Neural progenitor cell (in vitro differentiated cells): Measurements from ENCODE around the gene BICD1. TPM values are rescaled to one million over a fixed set of nuclear protein-coding genes. Genes with fewer than 3 reads are reported as not detected.

Experiments
- DNase-seq: peaks from one replicate; pipeline ENCODE4 v3.0.0-alpha.2; 2016; ENCODE audit warnings: low spot score
- H2AFZ ChIP-seq: fragments of 200-600 bp; sonication (generic); replicated peaks from 2 replicates; pipeline ENCODE4 v1.6.1; 2016; ENCODE audit warnings: antibody characterized with exemption
- H3F3A ChIP-seq: fragments of 200-600 bp; sonication (generic); 2 replicates; pipeline ENCODE4 v1.6.1; 2016; ENCODE audit warnings: antibody characterized with exemption, low read depth
- H3K27ac ChIP-seq: fragments of 200-600 bp; sonication (generic); 2 replicates; pipeline ENCODE4 v1.5.1; 2016; ENCODE audit warnings: mild to moderate bottlenecking
- H3K27me3 ChIP-seq: fragments of 200-600 bp; sonication (generic); 2 replicates; pipeline ENCODE4 v1.6.1; 2016; ENCODE audit warnings: mild to moderate bottlenecking, moderate library complexity
- H3K36me3 ChIP-seq: fragments of 200-600 bp; sonication (generic); 2 replicates; pipeline ENCODE4 v1.5.1; 2016
- H3K4me1 ChIP-seq: fragments of 200-600 bp; sonication (generic); 2 replicates; pipeline ENCODE4 v1.6.1; 2016; ENCODE audit warnings: mixed run types
- H3K4me2 ChIP-seq: fragments of 200-600 bp; sonication (generic); 2 replicates; pipeline ENCODE4 v1.6.1; 2016
- H3K4me3 ChIP-seq: fragments of 200-600 bp; sonication (generic); 2 replicates; pipeline ENCODE4 v1.5.1; 2016
- H3K79me2 ChIP-seq: fragments of 200-600 bp; sonication (generic); 2 replicates; pipeline ENCODE4 v1.6.1; 2016; ENCODE audit warnings: low read depth
- H3K9ac ChIP-seq: fragments of 200-600 bp; sonication (generic); 2 replicates; pipeline ENCODE4 v1.6.1; 2016
- H3K9me3 ChIP-seq: fragments of 200-600 bp; sonication (generic); 2 replicates; pipeline ENCODE4 v1.5.1; 2016; ENCODE audit warnings: low read depth
- H4K20me1 ChIP-seq: fragments of 200-600 bp; sonication (generic); 2 replicates; pipeline ENCODE4 v1.6.1; 2016; ENCODE audit warnings: low read depth
- H3K27ac Mint-ChIP-seq: 3 replicates; pipeline ENCODE4 v1.8.0; 2021; ENCODE audit warnings: mixed read lengths
- H3K27me3 Mint-ChIP-seq: 2 replicates; pipeline ENCODE4 v1.8.0; 2022; ENCODE audit warnings: low read depth, mild to moderate bottlenecking, inconsistent platforms, moderate library complexity, mixed read lengths; ENCODE audit not compliant: insufficient read depth
- H3K36me3 Mint-ChIP-seq: 3 replicates; pipeline ENCODE4 v1.8.0; 2021; ENCODE audit warnings: mixed read lengths
- H3K4me1 Mint-ChIP-seq: 3 replicates; pipeline ENCODE4 v1.8.0; 2021; ENCODE audit warnings: mixed read lengths
- H3K4me3 Mint-ChIP-seq: 3 replicates; pipeline ENCODE4 v1.8.0; 2021; ENCODE audit warnings: mild to moderate bottlenecking, moderate library complexity, mixed read lengths
- H3K9me3 Mint-ChIP-seq: 3 replicates; pipeline ENCODE4 v1.8.0; 2020; ENCODE audit warnings: mixed read lengths
- CTCF ChIP-seq: fragments of 200-600 bp; sonication (generic); IDR thresholded peaks from 2 replicates; pipeline ENCODE4 v1.5.1; 2017; ENCODE audit warnings: antibody characterized with exemption, mild to moderate bottlenecking
- EZH2 ChIP-seq: fragments of 200-600 bp; sonication (generic); IDR thresholded peaks from 2 replicates; pipeline ENCODE4 v1.6.1; 2017; ENCODE audit warnings: antibody characterized with exemption, mild to moderate bottlenecking, moderate library complexity
- EZH2phosphoT487 ChIP-seq: fragments of 200-600 bp; sonication (generic); IDR thresholded peaks from 2 replicates; pipeline ENCODE4 v1.6.1; 2017; ENCODE audit warnings: antibody characterized with exemption
- total RNA-seq: library from RNA; depleted of rRNA; stranded (reverse); fragments of >200 nt; gene quantifications from 2 replicates; pipeline ENCODE4 v1.2.3, GENCODE V29; 2015; ENCODE audit warnings: low replicate concordance

The BICD1 gene
- total RNA-seq, 1 donor from 2014 or later, result 23.6 TPM

- peaks cover 8% of the 10 kb centered on the region for H3K4me1 ChIP-seq
- no peaks in the 10 kb centered on the region for H3K9me3 ChIP-seq
- no peak overlapping the region for H3K9ac ChIP-seq
- H3K9me3 Mint-ChIP-seq, result no peaks in the 10 kb centered on the region
- peaks cover 11% of the 10 kb centered on the region for H3K27me3 ChIP-seq
- DNase-seq, result no peak
- peak overlapping the region; percentile 78 for H3K27ac ChIP-seq
- no peaks in the 10 kb centered on the region for H3K36me3 Mint-ChIP-seq
- H3K4me2 ChIP-seq, result peak overlapping the region; percentile 92
- H3K27me3 Mint-ChIP-seq, result peaks cover 23% of the 10 kb centered on the region
- peaks cover 13% of the 10 kb centered on the region for H3K4me1 Mint-ChIP-seq
- H3F3A ChIP-seq, result peaks cover 39% of the 10 kb centered on the region
- H2AFZ ChIP-seq, result peak overlapping the region; percentile 92
- H3K36me3 ChIP-seq, result no peaks in the 10 kb centered on the region
- no peaks in the 10 kb centered on the region for H4K20me1 ChIP-seq
- peak overlapping the region; percentile 83 for H3K4me3 Mint-ChIP-seq
- H3K4me3 ChIP-seq, result peak overlapping the region; percentile 80
- no peak overlapping the region for H3K27ac Mint-ChIP-seq
- peaks cover 39% of the 10 kb centered on the region for H3K79me2 ChIP-seq
- no peak for TF ChIP-seq EZH2
- no peak for TF ChIP-seq CTCF
- no peak for TF ChIP-seq EZH2phosphoT487
Measured at GRCh38 chr12:32398816-32399369, 292.2 kb downstream of the BICD1 start.

GRCh38 chr12:32399370-32400113, 292.9 kb downstream of the BICD1 start, which contains the start of gene FGD4:
FGD4 (plus strand) TSS chr12:32399558.
- peak; percentile 95 for DNase-seq
- H2AFZ ChIP-seq, result peak within 1 kb of the TSS; percentile 92
- peak within 1 kb of the TSS; percentile 92 for H3K4me2 ChIP-seq
- H3K4me1 Mint-ChIP-seq, result peaks cover 13% of the 10 kb centered on the region
- peak within 1 kb of the TSS; percentile 97 for H3K4me3 Mint-ChIP-seq
- peak within 1 kb of the TSS; percentile 80 for H3K4me3 ChIP-seq
- peak within 1 kb of the TSS; percentile 31 for H3K9ac ChIP-seq
- H3K4me1 ChIP-seq, result peaks cover 8% of the 10 kb centered on the region
- H3K9me3 Mint-ChIP-seq, result no peaks in the 10 kb centered on the region
- no peaks in the 10 kb centered on the region for H3K36me3 Mint-ChIP-seq
- no peak within 1 kb of the TSS for H3K27ac Mint-ChIP-seq
- no peak for TF ChIP-seq EZH2
- TF ChIP-seq CTCF, result peak; percentile 67
- H3F3A ChIP-seq, result peaks cover 39% of the 10 kb centered on the region
- peaks cover 11% of the 10 kb centered on the region for H3K27me3 ChIP-seq
- peaks cover 46% of the 10 kb centered on the region for H3K79me2 ChIP-seq
- no peaks in the 10 kb centered on the region for H3K36me3 ChIP-seq
- H4K20me1 ChIP-seq, result no peaks in the 10 kb centered on the region
- H3K27ac ChIP-seq, result peak within 1 kb of the TSS; percentile 78
- H3K27me3 Mint-ChIP-seq, result peaks cover 23% of the 10 kb centered on the region
- no peaks in the 10 kb centered on the region for H3K9me3 ChIP-seq

- Histone ChIP-seq H3K79me2 (peaks cover 52% of the 10 kb centered on the region), H3K4me3 (peak overlapping the region; percentile 80), H4K20me1 (no peaks in the 10 kb centered on the region), H3K9me3 (no peaks in the 10 kb centered on the region), H3K27me3 (peaks cover 11% of the 10 kb centered on the region), H3K36me3 (no peaks in the 10 kb centered on the region), H3F3A (peaks cover 39% of the 10 kb centered on the region), H3K4me1 (peaks cover 8% of the 10 kb centered on the region), H3K27ac (peak overlapping the region; percentile 78), H3K4me2 (peak overlapping the region; percentile 92), H3K9ac (peak overlapping the region; percentile 31), H2AFZ (peak overlapping the region; percentile 92)
- peak; percentile 64 for DNase-seq
- Mint-ChIP-seq H3K36me3 (no peaks in the 10 kb centered on the region), H3K27me3 (peaks cover 23% of the 10 kb centered on the region), H3K9me3 (no peaks in the 10 kb centered on the region), H3K27ac (no peak overlapping the region), H3K4me1 (peaks cover 13% of the 10 kb centered on the region), H3K4me3 (peak overlapping the region; percentile 86)
- TF ChIP-seq EZH2 (no peak), CTCF (no peak)
Measured at GRCh38 chr12:32400114-32400672, 293.5 kb downstream of the BICD1 start.
